Measurements from ENCODE around the gene PLPP7.

The PLPP7 gene

GRCh38 chr9:131302244-131303075 is 12.9 kb downstream of the PLPP7 start:
- in situ Hi-C loops (cut with HindIII; ENCODE audit: low sequenced_read_pairs): no loop called here

DNA sequence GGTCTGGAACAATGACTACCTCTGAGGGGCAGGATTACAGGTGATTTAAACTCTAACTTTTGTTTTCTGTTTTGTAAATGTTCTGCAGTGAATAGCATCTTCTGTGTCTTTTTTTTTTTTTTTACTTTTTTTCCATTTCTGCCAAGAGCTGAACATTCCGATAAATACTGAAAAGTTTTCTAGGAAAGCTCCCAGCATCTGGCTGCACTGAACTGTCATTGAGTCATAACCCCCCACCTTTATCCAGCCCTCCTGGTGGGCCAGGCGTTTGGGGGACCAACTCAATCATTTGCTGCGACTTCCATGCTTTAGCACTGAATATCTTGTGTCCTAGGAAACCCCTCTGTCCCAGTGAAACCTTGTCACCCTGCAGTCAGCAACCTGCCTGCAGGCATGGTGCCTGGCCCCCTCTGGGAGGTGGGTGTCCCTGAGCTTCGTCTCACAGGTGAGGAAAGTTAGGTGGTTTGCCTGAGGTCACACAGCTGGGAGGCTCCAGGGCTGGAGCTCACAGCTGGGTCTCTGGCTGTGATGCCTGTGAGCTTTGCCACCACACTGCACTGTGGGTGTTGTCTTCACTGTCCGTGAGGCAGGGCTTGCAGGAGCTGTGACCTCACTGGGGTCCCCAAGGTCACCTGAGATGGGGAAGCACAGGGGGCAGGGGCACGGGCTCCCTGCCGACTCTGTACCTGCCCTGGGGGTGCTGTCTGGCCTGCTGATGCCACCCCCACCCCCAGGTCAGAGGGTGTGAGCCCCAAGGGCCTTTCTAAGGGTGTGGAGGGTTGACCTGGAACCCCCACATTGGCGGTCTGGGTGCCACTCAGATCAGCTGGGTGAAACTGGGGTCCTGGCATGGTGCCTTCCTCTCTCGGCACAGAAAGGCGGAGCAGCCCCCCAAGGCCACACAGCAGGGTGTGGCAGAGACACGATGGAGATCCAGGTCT is 14.1 kb downstream of the PLPP7 start:
- in situ Hi-C loops (cut with HindIII; ENCODE audit: low sequenced_read_pairs): no loop called here

GRCh38 chr9:131304676-131305355 is 15.3 kb downstream of the PLPP7 start:
- in situ Hi-C loops (cut with HindIII; ENCODE audit: low sequenced_read_pairs): no loop called here

DNA sequence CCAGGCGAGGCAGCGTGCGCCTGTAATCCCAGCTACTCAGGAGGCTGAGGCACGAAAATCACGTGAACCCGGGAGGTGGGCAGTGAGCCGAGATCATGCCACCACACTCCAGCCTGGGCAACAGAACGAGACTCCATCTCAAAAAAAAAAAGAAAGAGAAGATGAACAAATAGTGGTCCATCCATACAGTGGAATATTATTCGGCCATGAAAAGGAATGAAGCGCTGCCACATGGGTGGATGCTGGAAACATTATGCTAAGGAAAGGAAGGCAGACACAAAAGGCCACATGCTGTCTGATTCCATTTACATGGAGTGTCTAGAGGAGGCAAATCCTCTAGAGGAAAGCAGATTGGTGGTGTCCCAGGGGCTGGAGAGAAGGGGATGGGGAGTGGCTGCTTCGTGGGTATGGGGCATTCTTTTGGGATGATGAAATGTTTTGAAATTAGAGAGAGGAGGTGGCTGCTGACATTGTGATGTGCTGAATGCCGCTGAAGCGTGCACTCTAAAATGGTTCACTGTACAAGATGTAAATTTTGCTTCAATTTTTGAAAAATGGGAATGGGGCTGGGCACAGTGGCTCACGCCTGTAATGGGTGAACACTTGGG is 17.0 kb downstream of the PLPP7 start:
- in situ Hi-C loops (cut with HindIII; ENCODE audit: low sequenced_read_pairs): no loop called here

DNA sequence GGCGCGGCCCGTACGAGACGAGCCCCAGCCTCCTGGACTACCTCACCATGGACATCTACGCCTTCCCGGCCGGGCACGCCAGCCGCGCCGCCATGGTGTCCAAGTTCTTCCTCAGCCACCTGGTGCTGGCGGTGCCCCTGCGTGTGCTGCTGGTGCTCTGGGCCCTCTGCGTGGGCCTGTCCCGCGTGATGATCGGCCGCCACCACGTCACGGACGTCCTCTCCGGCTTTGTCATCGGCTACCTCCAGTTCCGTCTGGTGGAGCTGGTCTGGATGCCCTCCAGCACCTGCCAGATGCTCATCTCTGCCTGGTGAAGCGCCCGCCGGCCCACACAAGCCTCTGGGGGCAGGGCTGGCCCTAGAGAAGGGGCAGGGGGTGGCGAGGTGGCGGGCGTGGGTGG is 18.5 kb downstream of the PLPP7 start:
- in situ Hi-C loops (cut with HindIII; ENCODE audit: low sequenced_read_pairs): no loop called here

DNA sequence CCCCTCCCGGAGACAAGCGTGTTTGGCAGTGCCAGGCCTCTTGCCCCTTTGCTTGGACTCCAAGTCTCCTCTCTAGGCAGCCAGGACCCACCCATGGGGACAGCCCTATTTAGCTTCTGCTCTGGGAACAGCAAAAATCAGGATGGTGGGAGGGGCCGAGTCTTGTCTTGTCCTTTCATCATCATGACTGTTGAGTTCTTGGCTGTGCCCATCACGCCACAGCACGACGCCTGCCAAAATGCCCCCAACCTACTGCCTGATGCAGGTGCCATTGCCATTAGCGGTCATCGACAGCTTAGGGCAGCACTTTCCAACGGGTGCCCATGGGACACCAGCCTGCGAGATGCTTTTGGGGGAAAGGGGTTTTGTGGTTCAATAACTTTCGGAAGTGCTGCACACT is 18.9 kb downstream of the PLPP7 start:
- in situ Hi-C loops (cut with HindIII; ENCODE audit: low sequenced_read_pairs): no loop called here

DNA sequence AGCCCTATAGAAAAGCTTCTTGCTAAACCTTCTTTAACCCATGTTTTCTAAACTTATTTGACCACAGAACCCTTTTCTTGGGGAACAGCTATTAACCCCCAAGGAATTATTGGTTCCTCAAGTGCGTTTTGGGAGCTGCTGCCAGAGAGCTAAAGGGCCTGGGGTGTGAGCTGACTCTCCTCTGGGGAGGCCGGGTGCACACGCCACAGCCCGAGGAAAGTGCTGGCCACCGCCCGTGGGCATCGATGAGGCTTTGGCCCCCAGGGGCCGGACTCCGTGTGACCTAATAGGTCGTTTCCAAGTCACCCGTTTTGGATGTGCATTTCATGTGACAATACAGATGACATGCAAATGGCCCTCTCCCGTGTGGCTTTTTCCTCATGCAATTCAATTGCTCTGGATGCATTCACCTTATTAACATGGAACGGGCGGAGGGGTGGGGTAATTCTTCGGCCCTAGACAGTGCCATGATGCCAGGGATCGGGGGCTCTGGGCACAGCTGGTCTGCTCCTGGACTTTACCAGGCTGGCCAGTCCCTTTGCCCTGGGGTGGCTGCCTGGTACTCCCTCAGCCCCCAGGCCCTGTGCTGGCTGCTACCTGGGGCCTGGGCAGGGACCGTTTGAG is 19.5 kb downstream of the PLPP7 start:
- in situ Hi-C loops (cut with HindIII; ENCODE audit: low sequenced_read_pairs): no loop called here

GRCh38 chr9:131309530-131310276 is 20.2 kb downstream of the PLPP7 start:
- in situ Hi-C loops (cut with HindIII; ENCODE audit: low sequenced_read_pairs): no loop called here

- in situ Hi-C loops (cut with HindIII; ENCODE audit: low sequenced_read_pairs): no loop called here
Measured at GRCh38 chr9:131310833-131311554, 21.5 kb downstream of the PLPP7 start.

GRCh38 chr9:131312246-131312645 is 22.7 kb downstream of the PLPP7 start:
- in situ Hi-C loops (cut with HindIII; ENCODE audit: low sequenced_read_pairs): no loop called here

- in situ Hi-C loops (cut with HindIII; ENCODE audit: low sequenced_read_pairs): no loop called here
Measured at GRCh38 chr9:131312822-131313770, 23.6 kb downstream of the PLPP7 start.

GRCh38 chr9:131318231-131319085 is 28.9 kb downstream of the PLPP7 start:
- in situ Hi-C loops (cut with HindIII; ENCODE audit: low sequenced_read_pairs): no loop called here

GRCh38 chr9:131319486-131319885 is 30.0 kb downstream of the PLPP7 start:
- in situ Hi-C loops (cut with HindIII; ENCODE audit: low sequenced_read_pairs): no loop called here

- in situ Hi-C loops (cut with HindIII; ENCODE audit: low sequenced_read_pairs): no loop called here
Measured at GRCh38 chr9:131320031-131320685, 30.6 kb downstream of the PLPP7 start.

GRCh38 chr9:131323629-131324028 is 34.1 kb downstream of the PLPP7 start:
- in situ Hi-C loops (cut with HindIII; ENCODE audit: low sequenced_read_pairs): no loop called here
